ENCODE data around the gene SOX5. TPM values are rescaled to one million over a fixed set of nuclear protein-coding genes. Genes with fewer than 3 reads are reported as not detected.
A peak's percentile ranks its signal among the peaks of the same experiment; 100 is the strongest.
"Not testable (repeated sequence)": the region's sequence is repeated elsewhere in the genome, so short reads cannot be mapped to it uniquely, and the experiment has no call there.

SOX5 gene
- total RNA-seq, 1 donor from 2014 or later, result 7.8 TPM

- DNase-seq, result no peak
These were observed 408.9 kb downstream of the SOX5 start for GRCh38 chr12:23540572-23540971.

- DNase-seq, result no peak
These were observed 413.2 kb downstream of the SOX5 start for GRCh38 chr12:23536293-23536692.

GRCh38 chr12:23535441-23535840 lies 414.0 kb downstream of the SOX5 start:
- DNase-seq, result no peak

GRCh38 chr12:23534196-23534595 lies 415.3 kb downstream of the SOX5 start:
- no peak for DNase-seq

GRCh38 chr12:23533699-23534098 lies 415.8 kb downstream of the SOX5 start:
- no peak for DNase-seq

GRCh38 chr12:23533265-23533664 lies 416.2 kb downstream of the SOX5 start:
- peak; percentile 61 for DNase-seq

GRCh38 chr12:23528316-23528715 lies 421.2 kb downstream of the SOX5 start:
- DNase-seq, result no peak

GRCh38 chr12:23525450-23526072 lies 423.9 kb downstream of the SOX5 start:
- DNase-seq, result no peak

GRCh38 chr12:23523339-23523738 lies 426.1 kb downstream of the SOX5 start:
- DNase-seq, result no peak

- not testable (repeated sequence) for DNase-seq
These were observed 430.0 kb downstream of the SOX5 start for GRCh38 chr12:23519444-23519843.

- not testable (repeated sequence) for DNase-seq
These were observed 433.7 kb downstream of the SOX5 start for GRCh38 chr12:23515785-23516184.

- DNase-seq, result no peak
These were observed 439.0 kb downstream of the SOX5 start for GRCh38 chr12:23510484-23510883.

GRCh38 chr12:23509832-23510231 lies 439.6 kb downstream of the SOX5 start:
- DNase-seq, result not testable (repeated sequence)

GRCh38 chr12:23507785-23508184 lies 441.7 kb downstream of the SOX5 start:
- not testable (repeated sequence) for DNase-seq

- not testable (repeated sequence) for DNase-seq
These were observed 443.7 kb downstream of the SOX5 start for GRCh38 chr12:23505736-23506135.

GRCh38 chr12:23504641-23505399 lies 444.6 kb downstream of the SOX5 start:
- DNase-seq, result no peak

GRCh38 chr12:23504043-23504442 lies 445.4 kb downstream of the SOX5 start:
- DNase-seq, result no peak

GRCh38 chr12:23503544-23503943 lies 445.9 kb downstream of the SOX5 start:
- DNase-seq, result no peak

GRCh38 chr12:23502259-23502658 lies 447.2 kb downstream of the SOX5 start:
- no peak for DNase-seq

GRCh38 chr12:23495472-23495871 lies 454.0 kb downstream of the SOX5 start:
- no peak for DNase-seq

- no peak for DNase-seq
These were observed 455.8 kb downstream of the SOX5 start for GRCh38 chr12:23493672-23494071.

GRCh38 chr12:23491029-23491428 lies 458.4 kb downstream of the SOX5 start:
- DNase-seq, result not testable (repeated sequence)

- no peak for DNase-seq
These were observed 461.3 kb downstream of the SOX5 start for GRCh38 chr12:23488130-23488529.

- no peak for DNase-seq
These were observed 465.2 kb downstream of the SOX5 start for GRCh38 chr12:23484238-23484637.
